WTC11 (cell line): ENCODE measurements around the gene CELSR1.

Experiments used
- ATF2 ChIP-seq: sonication (generic); formaldehyde crosslinking; IDR thresholded peaks from 2 replicates; pipeline ENCODE4 v1.8.1; 2022; ENCODE audit warnings: low read depth, missing genetic modification reagents, borderline replicate concordance
- CTCF ChIP-seq: fragments of 200-600 bp; IDR thresholded peaks from 2 replicates; pipeline ENCODE4 v1.8.0; 2022; ENCODE audit warnings: antibody characterized with exemption
- TEAD4 ChIP-seq: sonication (generic); formaldehyde crosslinking; IDR thresholded peaks from 2 replicates; pipeline ENCODE4 v1.8.0; 2022; ENCODE audit warnings: mild to moderate bottlenecking, missing genetic modification reagents

GRCh38 chr22:46563381-46564083 is 26.1 kb upstream of the CELSR1 start:
- TF ChIP-seq TEAD4 (CRISPR knock-in tag), result no peak
- no peak for TF ChIP-seq ATF2 (CRISPR knock-in tag)
- TF ChIP-seq CTCF, result peak; percentile 61
